NOMO-1 treated with DMSO at 0.1 percent for 48 hours (cell line): ENCODE results near the gene SLC25A14.
A peak's percentile ranks its signal among the peaks of the same experiment; 100 is the strongest.
"Not testable (repeated sequence)": the region's sequence is repeated elsewhere in the genome, so short reads cannot be mapped to it uniquely, and the experiment has no call there.

Experiments
- DNase-seq: peaks from one replicate; lab custom pipeline; 2025; ENCODE audit not compliant: unreplicated experiment; lab: John Stamatoyannopoulos, UW

SLC25A14 gene

GRCh38 chrX:130339408-130340222 is at the start of gene SLC25A14:
TSS of gene SLC25A14 (plus strand) at chrX:130339919. CDS start at chrX:130340279, 360 bp downstream.
- peak; percentile 43 for DNase-seq

GRCh38 chrX:130295519-130296296 is 44.0 kb upstream of the SLC25A14 start:
- DNase-seq = no peak

- no peak for DNase-seq
Measured at GRCh38 chrX:130296297-130296678, 43.4 kb upstream of the SLC25A14 start.

GRCh38 chrX:130296743-130297142 is 43.0 kb upstream of the SLC25A14 start:
- DNase-seq = no peak

- no peak for DNase-seq
Measured at GRCh38 chrX:130299279-130300009, 40.3 kb upstream of the SLC25A14 start.

- DNase-seq = no peak
Measured at GRCh38 chrX:130300010-130300282, 39.8 kb upstream of the SLC25A14 start.

GRCh38 chrX:130301405-130301804 is 38.3 kb upstream of the SLC25A14 start:
- no peak for DNase-seq

- DNase-seq = no peak
Measured at GRCh38 chrX:130301977-130302376, 37.7 kb upstream of the SLC25A14 start.

GRCh38 chrX:130304587-130305368 is 34.9 kb upstream of the SLC25A14 start:
- no peak for DNase-seq

- not testable (repeated sequence) for DNase-seq
Measured at GRCh38 chrX:130319886-130320285, 19.8 kb upstream of the SLC25A14 start.

GRCh38 chrX:130321550-130321949 is 18.2 kb upstream of the SLC25A14 start:
- no peak for DNase-seq

GRCh38 chrX:130330146-130330545 is 9.6 kb upstream of the SLC25A14 start:
- DNase-seq = no peak

- DNase-seq = peak; percentile 28
Measured at GRCh38 chrX:130330706-130331105, 9.0 kb upstream of the SLC25A14 start.

GRCh38 chrX:130336531-130336930 is 3.2 kb upstream of the SLC25A14 start:
- DNase-seq = no peak

- not testable (repeated sequence) for DNase-seq
Measured at GRCh38 chrX:130338869-130339268, 850 bp upstream of the SLC25A14 start.

GRCh38 chrX:130340271-130340670 is 552 bp downstream of the SLC25A14 start:
- DNase-seq = no peak

GRCh38 chrX:130343411-130343810 is 3.7 kb downstream of the SLC25A14 start:
- DNase-seq = no peak

- no peak for DNase-seq
Measured at GRCh38 chrX:130347321-130347720, 7.6 kb downstream of the SLC25A14 start.

GRCh38 chrX:130351567-130351966 is 11.8 kb downstream of the SLC25A14 start:
- no peak for DNase-seq

GRCh38 chrX:130352050-130352449 is 12.3 kb downstream of the SLC25A14 start:
- not testable (repeated sequence) for DNase-seq

GRCh38 chrX:130376077-130376476 is 36.4 kb downstream of the SLC25A14 start:
- no peak for DNase-seq
